HEK293T (cell line): Measurements from ENCODE around the gene C16orf78.

Source experiments
- ARNT ChIP-seq: fragments of 450-650 bp; IDR thresholded peaks from 2 replicates; pipeline ENCODE4 v1.6.1; 2017; ENCODE audit warnings: mild to moderate bottlenecking
- CTBP1 ChIP-seq: fragments of 450-650 bp; IDR thresholded peaks from 2 replicates; pipeline ENCODE4 v1.6.1; 2016; ENCODE audit warnings: borderline replicate concordance
- ELF4 ChIP-seq: fragments of 450-650 bp; IDR thresholded peaks from 2 replicates; pipeline ENCODE4 v1.6.1; 2017; ENCODE audit warnings: antibody characterized with exemption
- FOXA1 ChIP-seq: fragments of 450-650 bp; IDR thresholded peaks from 2 replicates; pipeline ENCODE4 v1.6.1; 2016; ENCODE audit warnings: mild to moderate bottlenecking
- SP1 ChIP-seq: fragments of 450-650 bp; IDR thresholded peaks from 2 replicates; pipeline ENCODE4 v1.6.1; 2017
- TF ChIP-seq, protein P1 (sequence below): fragments of 450-650 bp; IDR thresholded peaks from 2 replicates; pipeline ENCODE4 v1.6.1; 2016

- TF ChIP-seq ELF4 = no peak
- TF ChIP-seq, protein P1, sequence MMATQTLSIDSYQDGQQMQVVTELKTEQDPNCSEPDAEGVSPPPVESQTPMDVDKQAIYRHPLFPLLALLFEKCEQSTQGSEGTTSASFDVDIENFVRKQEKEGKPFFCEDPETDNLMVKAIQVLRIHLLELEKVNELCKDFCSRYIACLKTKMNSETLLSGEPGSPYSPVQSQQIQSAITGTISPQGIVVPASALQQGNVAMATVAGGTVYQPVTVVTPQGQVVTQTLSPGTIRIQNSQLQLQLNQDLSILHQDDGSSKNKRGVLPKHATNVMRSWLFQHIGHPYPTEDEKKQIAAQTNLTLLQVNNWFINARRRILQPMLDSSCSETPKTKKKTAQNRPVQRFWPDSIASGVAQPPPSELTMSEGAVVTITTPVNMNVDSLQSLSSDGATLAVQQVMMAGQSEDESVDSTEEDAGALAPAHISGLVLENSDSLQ = no peak
- no peak for TF ChIP-seq FOXA1
- no peak for TF ChIP-seq SP1
- TF ChIP-seq ARNT = no peak
- TF ChIP-seq CTBP1 = no peak
These were observed 43.8 kb downstream of the C16orf78 start for GRCh38 chr16:49417354-49417753.
